Hematopoietic multipotent progenitor cell (in vitro differentiated cells): ENCODE results near the gene IRX3. TPM values are rescaled to one million over a fixed set of nuclear protein-coding genes. Genes with fewer than 3 reads are reported as not detected.
"Not testable (repeated sequence)": the region's sequence is repeated elsewhere in the genome, so short reads cannot be mapped to it uniquely, and the experiment has no call there.

Experiments
- DNase-seq, 3 donors: peaks; one replicate each; pipeline ENCODE4 v3.0.0-alpha.2; 2011 to 2015; ENCODE audit warnings: low read depth in 2 of 3, low spot score in 2 of 3
- total RNA-seq: library from RNA; depleted of rRNA; stranded (reverse); fragments of >200 nt; gene quantifications from one replicate; pipeline ENCODE4 v1.2.3, GENCODE V29; 2012

The IRX3 gene
- total RNA-seq, 1 donor: under 0.01 TPM

DNA sequence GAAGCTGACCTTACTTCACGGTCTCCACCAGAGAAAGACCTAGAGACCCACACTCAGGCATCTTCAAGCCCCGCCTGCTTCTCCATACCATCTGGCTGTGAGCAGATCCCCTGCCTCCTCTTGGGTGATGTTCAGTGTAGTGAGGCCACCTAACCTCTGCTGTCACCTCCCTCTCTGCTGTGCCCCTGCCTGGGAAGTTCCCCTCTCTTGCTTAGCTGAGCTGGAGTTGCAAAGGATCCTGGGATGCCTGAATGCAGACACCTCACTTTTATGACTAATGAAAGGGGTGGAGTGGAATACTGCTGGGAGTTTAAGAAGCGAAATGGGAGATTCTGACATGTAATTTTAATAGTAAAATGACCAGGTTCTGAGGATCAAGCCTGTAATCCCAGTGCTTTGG is 5.8 kb downstream of the IRX3 start:
- DNase-seq: no peak

DNA sequence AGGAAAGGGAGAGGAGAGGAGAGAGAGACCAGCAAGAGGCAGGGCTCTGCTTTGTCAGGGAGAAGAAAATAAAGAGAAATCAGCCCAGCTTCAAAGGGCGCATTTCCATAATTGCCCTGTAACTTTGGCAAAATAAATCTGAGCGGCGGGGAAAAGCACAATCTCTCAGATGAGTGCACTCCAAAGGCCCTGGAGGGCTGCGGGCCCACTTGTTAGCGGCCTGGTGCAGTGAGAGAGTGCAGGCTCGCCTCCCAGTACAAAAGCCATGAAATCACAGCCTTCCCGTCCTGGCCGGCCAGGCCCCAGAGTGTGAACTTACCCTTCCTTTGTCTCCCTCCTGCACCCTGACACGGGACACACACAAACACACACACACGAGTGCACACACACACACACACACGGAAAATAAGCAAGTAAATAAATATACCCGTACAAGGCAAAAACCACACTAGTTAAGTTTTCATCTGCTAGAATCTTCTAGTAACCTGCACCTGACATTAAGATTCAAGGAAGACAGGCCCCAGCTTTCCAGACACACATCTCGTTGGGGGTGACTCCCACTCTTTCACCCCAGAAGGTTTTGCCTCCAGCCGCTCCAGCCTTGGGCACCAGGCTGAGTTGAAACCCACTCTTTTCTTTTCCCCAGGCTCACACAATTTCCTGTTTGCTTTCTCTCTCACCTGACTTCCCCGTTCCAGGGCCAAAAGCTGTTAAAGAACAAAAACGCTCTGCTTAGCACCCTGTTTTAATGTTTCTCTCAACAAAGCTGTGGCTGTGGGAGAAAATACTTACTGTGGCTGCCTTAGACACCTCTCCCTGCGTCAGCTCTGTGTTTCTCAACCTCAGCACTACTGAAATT is 8.5 kb downstream of the IRX3 start:
- DNase-seq: no peak

DNA sequence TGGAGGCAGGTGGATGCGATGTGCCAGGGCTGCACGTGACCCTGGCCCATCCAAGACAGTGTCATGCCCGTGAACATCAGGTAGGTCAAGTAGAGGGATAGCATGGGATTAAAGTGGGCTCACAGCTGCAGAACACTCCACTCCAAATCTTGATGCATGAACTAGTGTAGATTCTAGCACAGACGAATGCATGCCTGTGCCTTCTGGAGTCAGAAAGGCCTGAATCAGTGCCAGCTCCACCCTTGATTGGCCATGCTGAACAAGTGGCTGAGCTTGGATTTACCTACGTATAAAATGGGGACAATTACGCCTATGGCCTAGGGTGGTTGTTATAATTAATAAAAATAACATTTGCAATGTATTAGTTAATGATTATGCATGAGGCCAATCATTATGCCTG is 10.6 kb downstream of the IRX3 start:
- no peak for DNase-seq

DNA sequence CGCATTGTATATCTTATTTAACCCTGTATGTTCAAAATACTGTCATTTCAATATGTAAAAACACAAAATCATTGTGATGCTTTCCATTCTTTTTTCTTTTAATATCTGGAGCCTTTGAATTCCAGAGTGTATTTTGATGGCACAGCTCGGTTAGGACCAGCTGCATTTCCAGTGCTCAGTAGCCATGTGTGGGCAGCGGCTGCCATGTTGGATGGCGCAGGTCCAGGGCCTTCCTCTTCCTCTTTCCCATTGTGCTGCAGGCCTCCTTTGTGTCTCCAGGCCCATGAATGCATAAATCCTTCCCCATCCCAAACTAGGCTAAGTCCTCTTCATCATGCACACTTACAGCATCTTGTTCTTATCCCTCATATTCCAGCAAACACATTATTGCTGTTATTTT is 13.0 kb downstream of the IRX3 start:
- no peak for DNase-seq

DNA sequence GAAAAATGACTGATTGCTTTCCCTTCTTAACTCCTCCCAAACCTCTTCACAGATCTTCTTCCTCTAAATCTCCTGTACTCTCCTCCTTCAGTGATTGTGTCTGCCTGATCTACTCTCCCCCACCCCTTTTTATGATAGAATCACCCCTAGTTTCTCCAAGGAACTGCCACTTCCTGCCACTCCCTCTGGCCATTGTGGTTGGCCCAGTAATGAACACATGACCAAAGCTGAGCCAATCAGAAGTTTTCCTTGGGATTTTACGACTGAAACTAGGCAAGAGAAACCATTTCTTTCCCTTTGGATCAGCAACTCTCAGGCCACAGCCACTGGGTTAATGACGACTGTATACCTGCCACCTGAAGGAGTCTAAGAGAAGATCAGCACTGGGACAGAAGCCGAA is 15.9 kb downstream of the IRX3 start:
- DNase-seq: no peak

DNA sequence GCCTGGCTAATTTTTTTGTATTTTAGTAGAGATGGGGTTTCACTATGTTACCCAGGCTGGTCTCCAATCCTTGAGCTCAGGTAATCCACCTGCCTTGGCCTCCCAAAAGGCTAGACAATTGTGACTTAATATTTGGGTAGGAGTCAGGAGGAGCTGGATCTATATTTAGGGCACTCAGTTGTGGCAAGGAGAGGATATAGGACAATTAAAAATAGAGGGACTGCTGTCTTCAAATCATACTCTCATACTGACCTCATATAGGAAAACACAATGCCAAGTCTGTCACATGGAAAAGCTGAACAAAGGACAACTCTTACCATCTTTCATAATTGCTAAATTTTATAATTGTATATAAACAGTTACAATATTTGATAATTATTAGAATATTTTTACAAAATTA is 17.1 kb downstream of the IRX3 start:
- no peak for DNase-seq

DNA sequence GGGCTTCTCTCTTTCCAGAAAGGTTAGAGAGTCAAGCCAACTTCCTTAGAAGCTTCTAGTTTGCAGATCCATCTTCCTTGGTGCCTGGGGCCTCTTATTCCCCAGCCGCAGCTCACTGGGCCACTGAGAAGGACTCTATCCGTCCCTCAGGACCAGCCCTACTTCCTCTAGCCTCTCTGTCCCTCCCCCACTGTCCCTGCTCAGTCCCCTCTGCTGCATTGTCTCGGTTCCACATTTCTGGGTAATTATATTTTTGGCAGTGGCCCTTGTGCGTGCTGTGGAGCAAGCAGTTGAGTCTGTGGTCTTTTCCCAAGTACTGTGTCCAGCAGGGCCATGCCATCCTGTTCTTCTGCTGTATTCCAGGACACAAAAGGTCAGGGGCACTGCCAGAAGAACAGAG is 17.8 kb downstream of the IRX3 start:
- DNase-seq: no peak

DNA sequence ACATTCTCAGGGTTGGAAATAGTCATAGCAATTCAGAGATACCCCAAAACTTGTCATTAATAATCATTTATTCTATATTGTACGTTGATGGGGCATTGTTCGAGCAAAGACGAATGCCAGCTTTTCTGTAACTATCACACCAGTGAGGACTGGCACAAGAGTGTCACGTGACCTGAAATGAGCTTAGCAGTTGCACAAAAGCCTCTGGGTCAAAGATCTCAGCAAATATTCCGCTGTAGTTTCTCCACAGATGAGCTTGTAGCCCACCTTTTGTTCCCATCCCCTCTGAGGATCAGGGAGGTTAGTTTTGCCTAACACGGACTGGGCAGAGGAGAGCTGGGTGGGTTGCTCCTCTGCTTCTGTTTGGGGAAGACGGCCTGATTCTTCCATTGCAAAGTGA is 18.2 kb downstream of the IRX3 start:
- DNase-seq: no peak

DNA sequence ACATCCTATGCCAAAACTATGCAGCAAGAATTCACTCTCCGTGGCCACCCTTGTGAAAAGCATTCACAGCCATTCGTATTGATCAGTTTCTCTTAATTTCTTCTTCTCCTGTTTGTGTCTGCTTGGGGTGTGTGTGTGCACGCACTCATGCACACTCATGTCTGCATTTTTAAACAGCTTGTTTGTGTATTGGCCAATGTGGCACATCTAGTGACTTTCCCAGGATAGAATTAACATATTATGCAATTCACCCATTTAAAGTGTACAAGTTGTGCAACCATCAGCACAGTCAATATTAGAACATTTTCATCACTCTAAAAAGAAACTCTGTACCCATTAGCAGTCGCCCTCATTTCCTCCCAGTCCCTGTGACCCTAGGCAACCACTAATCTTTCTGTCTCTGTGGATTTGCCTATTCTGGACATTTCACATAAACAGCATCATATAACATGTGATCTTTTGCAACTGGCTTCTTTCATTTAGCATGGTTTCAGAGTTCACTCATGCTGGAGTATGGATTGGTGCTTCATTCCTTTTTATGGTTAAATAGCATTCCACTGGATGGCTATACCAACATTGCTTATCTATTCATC is 20.1 kb downstream of the IRX3 start:
- no peak for DNase-seq

DNA sequence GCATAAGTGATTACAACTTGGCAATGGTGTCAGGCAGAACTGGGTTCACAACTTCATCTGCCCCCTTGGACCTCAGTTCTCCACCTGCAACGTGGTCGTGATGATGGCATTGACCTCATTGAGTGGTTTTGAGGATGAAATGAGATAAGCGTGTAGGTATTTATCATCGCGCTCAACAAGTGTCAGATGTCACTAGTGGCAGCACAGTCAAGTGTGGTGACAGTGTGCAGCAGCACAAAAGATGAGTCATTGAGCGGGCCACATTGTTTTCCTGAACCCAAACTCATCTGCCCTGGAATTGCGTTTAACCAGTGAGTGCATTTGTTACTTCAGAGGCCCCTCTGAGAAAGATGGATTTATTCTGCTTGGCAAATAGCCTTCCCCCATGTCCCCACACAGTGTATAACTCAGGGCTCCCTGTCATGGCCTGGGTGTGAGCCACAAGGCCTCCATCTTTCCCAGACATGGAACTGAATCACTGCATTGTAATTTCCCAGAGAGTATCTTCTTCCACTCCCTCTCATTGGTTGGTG is 20.9 kb downstream of the IRX3 start:
- DNase-seq: no peak

DNA sequence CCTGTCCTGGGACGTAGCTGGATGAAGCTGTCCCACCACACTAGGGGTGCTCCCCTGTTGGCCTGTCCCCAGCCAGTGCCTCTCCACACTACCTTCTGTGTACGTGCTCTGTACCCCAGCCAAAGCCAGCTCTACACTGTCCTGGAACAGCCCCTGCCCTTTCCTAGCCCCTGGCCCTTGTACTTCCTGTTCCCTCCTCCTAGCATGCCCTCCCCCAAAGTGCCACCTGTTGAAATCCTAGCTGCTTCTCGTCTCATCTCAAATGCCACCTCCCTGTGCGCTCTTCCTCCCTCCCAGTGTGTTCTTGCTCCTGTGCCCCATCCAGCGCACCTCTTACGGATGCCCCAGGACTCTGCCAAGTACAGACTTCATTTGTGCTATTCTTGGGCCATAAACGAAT is 33.5 kb downstream of the IRX3 start:
- DNase-seq: no peak

DNA sequence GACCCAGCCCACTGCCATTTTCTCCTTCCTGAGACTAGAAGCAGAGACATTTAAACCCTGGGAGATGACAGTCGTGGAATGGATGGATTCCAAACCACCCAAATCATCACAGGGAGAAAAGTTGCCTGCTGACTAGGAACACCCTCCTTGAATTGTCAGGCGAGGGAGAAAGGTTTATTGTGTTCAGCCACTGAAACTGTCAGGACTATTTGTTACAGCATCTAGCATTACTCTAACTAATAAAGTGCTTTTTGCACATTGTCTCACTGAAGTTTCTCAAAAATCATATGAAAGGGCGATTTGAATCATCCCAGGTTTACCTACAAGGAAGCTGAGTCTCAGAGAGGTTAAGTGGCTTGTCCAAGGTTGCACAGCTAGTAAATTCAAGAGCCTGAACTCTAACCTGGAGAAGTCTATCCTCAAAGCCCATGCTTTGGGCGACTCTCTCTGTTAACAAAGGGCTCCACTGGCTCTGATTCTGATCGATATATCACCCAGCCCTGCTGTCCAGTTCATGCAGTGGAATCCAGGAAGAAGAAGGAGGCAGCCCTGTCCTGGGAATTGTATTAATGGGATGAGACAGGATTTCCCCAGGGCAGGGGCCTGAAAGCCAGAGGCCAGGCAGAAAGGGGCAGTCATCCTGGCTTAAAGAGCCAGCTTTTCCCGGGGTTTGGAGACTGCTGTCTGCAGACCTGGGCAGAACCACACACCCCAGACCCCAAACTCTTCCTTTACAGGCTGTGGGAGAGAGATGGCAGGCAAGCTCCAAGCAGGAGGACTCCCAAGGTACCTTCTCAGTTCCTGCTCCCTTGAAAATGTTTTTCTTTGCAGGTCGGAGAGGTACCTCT is 37.5 kb downstream of the IRX3 start:
- no peak for DNase-seq

DNA sequence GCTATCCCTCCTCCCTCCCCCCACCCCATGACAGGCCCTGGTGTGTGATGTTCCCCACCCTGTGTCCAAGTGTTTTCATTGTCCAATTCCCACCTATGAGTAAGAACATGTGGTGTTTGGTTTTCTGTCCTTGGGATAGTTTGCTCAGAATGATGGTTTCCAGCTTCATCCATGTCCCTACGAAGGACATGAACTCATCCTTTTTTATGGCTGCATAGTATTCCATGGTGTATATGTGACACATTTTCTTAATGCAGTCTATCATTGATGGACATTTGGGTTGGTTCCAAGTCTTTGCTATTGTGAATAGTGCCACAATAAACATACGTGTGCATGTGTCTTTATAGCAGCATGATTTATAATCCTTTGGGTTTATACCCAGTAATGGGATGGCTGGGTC is 38.9 kb downstream of the IRX3 start:
- not testable (repeated sequence) for DNase-seq

DNA sequence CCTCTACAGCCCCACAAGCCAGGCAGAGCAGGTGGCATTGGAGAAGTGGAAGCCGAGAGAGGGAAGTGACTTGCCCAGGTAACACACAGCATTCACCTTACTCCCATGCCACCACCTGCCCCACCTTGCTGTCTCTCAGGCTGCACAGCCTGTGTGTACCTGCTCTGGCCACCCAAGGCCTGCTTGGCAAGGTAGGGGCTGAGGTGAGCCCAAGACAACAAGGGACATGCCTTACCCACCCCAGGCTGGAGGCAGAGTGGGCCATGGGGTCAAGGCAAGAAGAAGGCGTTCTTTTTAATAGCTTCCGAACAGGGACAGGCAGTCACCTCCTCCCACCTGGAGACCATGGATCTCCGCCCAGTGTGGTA is 40.1 kb downstream of the IRX3 start:
- no peak for DNase-seq

DNA sequence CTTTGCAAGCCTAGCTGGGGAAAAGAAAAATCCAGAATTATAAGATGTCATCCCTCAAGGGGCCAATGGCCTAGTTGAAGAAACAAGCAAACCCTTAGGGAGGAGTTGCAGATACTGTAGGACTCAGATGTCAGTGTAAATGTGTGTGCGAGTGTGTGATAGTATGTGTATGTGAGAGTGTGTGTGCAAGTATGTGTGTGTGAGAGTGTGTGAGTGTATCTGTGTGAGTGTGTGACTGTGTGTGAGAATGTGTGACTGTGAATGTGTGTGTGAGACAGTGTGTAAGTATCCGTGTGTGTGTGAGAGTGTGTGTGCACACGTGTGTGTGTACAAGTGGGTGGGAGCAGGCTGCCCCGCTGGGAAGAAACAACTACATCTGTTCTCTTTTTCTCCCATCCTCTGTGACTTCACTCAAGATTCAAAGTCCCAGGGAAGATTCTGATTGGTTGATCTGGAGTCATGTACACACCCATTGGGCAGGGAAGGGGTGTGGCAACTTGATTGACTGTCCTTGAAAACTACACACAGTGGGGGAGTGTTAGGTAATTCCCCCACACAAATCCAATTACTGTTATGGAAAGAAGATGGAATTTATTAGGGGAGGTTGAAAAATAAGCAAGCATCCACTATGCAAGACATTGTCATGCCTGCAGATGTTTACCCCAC is 40.7 kb downstream of the IRX3 start:
- no peak for DNase-seq

DNA sequence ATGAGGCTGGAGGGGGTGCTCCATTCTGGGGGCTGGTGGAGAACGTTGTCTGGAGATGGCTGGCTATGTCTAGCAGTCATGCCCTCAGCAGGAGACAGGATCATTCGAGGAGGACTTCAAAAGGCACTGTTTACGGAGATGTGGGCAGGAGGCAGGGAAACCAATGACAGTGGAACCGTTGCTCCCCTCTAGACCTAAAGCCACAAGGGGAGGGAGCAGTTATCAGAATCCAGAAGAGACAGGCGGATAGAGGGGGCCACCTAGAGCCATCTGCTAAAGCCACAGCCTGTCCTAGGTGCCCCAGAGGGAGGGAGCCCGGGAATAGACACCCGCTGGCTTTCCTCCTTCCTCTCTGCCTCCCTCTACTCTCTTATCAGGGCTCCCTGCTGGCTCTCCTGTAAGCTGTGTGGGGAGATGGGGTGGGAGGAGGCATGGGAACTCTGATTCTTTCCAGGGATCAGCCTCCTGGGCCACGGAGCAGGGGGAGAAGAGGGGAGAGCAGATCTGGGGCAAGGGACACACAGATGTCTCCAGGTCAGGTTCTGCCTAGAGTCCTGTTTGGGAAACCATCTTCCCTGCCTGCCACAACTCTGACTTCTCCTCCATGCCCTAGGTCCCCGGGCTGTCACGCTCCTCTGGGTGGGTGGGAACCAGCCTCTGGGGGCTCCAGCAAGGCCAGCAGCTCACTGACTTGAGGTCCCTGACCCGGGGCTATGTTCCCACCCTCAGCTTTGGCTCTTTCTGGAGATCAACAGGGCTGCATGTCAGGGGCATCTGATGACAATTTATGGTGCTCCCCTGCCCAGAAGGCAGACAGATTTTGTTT is 42.3 kb downstream of the IRX3 start:
- peak in 1 of 3 donors; percentile 11 for DNase-seq

DNA sequence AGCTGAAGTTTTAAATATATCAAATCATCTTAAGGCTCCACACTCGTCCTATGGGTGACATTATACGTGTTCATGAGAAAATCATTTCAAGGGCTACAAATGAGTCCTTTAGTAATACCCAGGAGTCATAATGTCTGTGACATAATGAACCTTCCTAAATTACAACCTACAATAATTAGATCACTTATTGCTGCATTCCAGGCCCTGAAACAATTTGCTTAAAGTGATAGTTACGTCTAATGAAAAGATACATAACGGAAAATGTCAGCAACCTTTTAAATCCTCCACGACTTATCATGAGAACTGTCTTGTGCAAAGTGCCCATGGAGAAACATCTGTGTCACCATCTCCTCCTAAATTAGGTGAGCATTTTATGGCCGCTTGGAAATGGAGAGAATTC is 43.4 kb downstream of the IRX3 start:
- no peak for DNase-seq

DNA sequence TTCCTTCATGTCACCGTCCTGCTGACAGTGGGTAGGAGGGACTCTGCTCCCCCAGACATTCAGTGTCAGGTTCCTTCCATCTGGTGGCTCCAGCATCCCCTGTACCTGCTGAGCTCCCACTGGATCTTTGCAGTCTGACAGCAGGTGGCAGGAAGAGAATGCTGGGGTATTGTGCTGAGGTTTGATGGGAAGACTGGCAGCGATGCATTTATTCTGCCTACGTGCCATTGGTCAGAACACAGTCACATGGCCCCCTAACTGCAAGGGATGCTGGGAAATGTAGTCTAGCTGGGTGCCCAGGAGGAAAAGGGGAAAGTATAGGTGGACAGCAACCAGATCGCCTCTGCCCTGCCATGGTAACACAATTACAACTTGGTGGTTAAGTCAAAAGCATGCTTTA is 44.4 kb downstream of the IRX3 start:
- no peak for DNase-seq

DNA sequence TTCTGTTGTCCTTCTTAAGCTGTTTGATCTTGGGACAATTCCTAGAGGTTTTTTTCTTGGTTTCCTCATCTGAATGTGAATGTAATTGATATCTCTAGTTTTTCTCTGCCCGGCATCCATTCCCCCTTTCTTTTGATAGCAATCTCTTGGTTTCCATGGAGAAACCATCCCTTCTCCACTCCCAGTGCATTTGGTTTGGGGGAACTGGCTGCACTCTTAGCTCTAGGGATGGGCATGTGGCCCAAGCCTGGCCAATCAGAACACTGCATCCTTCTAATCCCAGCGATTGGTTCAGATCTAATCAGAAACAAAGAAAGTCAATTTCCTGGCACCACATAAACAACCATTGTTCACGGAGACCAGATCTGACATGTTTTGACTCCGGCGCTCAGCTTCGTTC is 45.1 kb downstream of the IRX3 start:
- no peak for DNase-seq
